ENCODE measurements around the gene IGFBP3.
A peak's percentile ranks its signal among the peaks of the same experiment; 100 is the strongest.

The IGFBP3 gene

DNA sequence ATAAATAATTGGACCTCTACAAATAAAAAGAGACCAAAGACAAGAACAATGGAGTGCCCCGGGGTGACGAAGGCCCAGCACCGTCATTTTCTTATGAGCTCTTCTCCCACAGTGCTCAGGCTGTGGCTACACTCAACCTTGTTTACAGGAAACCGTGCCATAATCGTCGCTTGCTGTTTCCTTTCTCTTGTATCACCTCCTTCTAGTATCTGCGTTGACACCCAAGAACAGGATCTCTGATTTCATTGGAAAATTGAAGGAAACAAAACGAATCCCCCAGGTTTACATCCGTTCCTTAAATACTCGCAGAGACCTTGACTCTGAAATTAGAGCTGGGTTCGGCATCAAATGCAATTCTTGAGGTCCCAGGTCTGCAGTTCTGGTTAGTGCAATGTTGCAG, 1.7 kb upstream of the IGFBP3 start:
- no peak for DNase-seq
- ATAC-seq, result no peak

DNA sequence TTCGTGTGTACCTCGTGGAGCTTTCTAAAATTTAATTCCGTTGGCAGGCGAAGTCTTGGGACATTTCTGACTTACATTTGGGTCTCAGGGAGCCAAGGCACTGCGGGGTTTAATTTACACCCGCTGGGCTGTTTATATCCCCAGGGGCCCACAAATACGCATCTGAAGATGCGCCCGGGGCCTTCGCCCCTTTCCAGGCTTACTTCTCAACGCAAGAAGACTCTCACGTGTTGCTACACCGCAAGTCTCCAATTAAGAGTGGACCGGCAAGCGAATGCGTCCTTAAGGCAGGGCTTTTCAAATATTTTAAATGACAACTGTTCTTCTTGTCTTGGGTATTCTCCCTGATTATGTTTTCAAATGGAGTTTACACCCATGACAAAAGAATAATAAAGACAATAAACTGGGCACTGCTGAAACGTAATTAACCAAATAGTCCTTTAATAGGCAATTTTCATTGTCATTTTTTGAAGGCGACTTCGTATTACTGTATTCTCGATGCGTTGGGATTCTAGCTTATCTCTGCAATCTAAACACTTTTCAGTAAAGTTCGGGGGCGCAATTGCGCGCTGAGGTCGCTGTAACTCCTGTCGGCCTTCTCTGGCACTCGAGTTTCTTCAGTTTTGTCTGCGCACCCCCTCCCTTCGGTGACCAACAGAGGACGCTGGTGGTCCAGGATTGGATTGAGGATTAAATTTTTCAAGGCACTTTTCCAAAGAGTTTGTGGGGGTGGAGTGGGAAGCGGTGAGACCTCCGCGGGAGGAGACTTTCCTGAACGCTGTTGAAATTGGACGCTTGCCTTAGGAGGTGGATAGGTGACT, 837 bp upstream of the IGFBP3 start:
- DNase-seq, result peak; percentile 21
- ATAC-seq, result no peak

DNA sequence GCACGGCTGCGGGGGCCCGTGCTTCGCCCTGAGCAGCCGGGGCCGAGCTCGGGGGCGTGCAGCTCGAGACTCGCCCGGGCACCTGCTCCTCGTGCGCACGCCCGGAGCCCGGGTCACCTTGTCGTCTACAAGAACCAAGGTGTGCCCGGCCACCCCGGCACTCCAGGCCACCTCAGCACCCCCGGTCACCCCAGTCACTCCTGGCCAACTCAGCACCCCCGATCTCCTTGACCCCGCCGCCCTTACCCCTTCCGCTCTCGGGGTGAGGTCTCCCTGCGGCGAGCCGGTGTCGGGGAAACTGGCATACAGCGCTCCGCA, 268 bp upstream of the IGFBP3 start:
- ATAC-seq, result no peak
- no peak for DNase-seq

DNA sequence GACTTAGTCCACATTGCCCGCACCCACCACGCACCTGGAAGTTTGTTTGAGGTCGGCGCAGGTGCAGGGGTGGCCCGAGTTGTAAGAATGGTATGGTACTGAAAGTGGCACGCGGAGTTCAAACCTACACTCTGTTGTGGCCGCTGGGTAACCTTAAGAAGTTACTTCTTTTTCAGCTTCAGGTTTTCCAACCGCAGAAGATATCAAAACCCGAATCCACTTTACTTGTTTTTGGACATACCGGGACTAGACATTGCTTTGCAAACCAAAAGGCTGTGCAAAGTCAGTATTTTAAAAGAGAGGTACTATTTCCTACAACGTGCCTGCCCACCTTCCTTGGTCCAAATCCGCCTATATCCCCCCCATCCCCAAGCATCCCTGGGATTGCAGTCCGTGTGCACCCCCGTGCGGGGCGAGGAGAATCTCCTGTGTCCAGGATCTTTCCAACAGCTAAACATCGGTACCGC, 1.0 kb downstream of the IGFBP3 start:
- DNase-seq, result no peak
- no peak for ATAC-seq

DNA sequence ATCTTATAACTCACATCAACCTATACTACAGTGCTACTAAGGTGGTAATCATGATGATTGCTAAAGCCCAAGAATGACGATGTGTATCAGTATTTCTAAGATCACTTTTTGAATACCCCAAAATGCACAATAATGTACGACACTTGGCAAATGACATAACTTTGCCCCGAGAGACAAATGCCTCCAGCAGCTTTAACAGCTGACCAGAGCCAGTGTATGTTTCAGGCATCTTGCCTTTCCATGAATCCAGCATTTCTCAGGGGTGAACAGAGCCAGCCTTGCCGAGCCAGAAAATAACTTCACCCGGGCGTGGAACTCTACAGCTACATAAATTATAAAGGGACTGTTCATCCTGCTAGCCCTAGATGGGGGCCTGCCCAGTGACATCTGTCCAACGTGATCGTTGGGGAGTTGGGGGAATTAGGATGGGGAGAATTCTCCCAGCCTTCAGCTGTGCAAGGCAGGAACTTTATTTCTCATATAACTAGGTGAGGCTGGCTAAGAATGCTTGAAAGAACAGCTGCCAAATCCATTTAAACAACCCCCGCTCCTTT, 1.8 kb downstream of the IGFBP3 start:
- ATAC-seq, result no peak
- DNase-seq, result no peak

DNA sequence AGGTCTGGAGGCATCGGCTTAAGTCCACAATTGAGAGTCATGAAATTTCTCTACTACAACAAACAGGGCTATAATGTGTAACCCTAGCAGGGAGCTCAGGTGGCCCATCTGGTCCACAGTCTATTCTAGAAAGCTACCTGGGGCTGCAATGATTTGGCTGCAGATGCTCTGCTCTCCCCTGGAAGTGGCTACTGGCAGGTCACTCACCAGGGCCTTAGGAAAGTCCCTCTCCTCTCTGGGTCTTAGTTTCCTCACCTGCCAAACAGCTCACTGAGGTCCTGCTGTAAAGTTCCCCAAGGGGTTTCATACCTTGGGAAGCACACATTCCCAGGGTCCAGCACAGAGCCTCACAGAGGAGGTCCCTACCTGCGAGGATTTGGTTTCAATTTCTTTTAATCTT, 2.5 kb downstream of the IGFBP3 start:
- DNase-seq (no peak), ATAC-seq (no peak)

DNA sequence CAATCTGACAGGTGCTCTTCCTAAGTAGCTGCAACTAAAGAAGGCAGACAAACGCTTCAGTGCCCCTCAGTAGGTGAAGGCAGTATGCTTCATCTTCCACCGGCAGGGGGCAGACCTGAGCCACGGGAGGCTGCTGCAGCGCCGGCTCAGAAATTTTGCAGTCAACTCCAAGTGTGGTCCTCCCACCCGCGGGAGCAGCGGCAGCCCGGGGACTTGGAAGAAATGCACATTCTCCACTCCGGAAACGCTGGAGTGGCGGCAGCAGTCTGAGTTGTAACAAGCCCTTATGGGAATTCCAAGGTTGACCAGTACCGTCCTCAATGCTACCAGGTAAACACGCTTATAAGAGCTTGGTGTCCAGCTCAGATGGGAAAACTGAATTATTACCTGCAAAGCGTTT, 3.4 kb downstream of the IGFBP3 start:
- DNase-seq (peak; percentile 86), ATAC-seq (peak; percentile 33)

DNA sequence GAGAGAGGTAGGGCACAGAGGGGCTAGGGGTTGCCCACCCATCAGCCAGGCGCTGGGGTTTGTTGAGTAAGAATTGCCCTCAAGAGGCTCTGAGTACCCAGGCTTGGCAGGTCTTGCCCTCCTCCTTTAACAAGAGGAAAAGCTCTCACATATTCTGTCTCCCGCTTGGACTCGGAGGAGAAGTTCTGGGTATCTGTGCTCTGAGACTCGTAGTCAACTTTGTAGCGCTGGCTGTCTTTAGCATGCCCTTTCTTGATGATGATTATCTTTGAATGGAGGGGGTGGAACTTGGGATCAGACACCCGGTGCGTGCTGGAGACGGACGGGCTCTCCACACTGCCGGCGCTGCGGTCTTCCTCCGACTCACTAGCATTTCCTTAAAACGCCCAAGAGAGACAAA, 4.0 kb downstream of the IGFBP3 start:
- no peak for DNase-seq
- ATAC-seq, result no peak

DNA sequence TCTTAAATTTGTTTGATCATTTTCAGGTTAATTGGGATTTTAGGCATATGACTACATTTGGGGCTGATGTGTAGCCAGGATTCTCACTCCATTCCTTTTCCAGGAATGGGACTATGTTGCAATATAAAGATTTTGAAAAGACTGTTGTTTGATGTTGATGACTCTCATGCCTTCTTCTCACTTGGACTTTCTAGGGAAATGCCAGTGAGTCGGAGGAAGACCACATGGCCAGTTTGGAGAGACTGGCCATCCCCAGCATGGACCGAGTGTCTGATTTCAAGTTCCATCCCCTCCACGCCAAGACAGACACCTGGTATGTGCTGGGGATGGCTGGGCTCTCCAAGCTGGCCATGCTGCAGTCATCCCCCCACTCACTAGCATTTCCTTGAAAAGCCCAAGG, 5.5 kb downstream of the IGFBP3 start:
- no peak for DNase-seq
- no peak for ATAC-seq

DNA sequence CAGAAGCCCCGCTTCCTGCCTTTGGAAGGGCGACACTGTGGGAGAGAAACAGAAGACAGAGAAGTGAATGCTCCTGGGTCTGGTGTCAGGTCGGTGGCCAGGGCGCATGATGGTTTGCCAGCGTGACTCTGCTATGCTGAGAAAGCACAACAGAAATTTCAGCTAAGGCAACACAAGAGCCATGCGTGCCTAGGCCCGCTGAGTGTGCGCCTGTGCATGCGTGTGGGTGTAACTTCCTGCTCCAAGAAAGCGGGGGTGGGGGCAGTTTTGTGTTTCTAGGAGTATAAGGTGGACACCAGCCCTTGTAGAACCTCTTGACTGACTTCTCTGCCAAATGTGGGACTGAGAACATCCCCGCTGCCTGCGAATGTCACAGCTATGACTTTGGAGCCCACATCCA, 6.2 kb downstream of the IGFBP3 start:
- ATAC-seq (no peak), DNase-seq (no peak)

DNA sequence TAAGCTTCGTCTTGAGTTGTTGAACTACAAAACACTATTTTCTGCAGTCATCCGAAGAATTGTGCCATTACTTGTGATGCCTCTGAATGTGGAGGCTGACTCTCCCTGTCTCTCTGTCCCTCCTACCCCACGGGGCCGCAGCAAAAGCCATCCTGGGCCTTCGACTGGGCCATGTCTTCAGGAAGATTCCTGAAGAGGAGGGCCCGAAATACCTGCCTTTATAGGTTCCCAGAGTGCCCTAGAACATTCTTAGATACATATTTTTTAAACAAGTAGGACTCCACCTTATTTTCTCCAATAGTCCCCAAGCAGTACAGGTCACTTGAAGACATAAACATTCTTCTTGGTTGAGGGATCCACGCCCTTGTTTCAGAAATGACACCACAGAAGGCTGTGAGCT, 8.1 kb downstream of the IGFBP3 start:
- ATAC-seq (no peak), DNase-seq (no peak)

DNA sequence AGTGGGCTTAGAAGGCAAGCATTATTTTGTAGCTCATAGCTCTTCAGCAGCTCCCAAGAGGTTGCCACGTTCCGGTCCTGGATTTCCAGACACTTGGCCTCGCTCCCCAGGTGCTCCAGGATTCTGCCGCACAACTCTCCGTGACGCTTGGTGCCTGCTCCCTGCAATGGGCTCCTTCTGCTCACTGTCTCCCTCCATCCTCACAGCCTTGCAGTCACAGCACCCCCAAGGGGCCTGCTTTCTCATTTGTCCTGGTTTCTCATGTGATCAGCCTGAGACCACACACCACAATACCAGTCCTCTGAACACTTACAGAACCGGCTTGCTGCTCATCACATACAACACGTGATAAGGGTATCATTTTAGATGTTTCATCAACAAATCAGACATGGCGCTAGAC, 9.8 kb downstream of the IGFBP3 start:
- DNase-seq (no peak), ATAC-seq (no peak)

DNA sequence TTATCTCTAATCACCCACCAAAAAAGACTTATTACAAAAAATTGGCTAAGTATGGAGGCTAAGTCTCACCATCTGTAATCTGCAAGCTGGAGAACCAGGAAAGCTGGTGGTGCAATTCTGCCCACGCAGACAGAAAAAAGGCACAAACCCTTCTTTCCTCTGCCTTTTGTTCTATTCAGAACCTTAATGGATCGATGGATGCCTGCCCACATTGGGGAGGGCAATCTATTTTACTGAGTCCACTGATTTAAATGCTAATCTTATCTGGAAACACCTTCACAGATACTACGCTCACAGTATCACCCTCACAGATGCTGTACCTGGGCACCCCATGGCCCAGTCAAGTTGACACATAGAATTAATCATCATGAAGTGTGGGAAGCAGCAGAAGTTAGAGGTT, 10.2 kb downstream of the IGFBP3 start:
- DNase-seq, result no peak
- no peak for ATAC-seq

DNA sequence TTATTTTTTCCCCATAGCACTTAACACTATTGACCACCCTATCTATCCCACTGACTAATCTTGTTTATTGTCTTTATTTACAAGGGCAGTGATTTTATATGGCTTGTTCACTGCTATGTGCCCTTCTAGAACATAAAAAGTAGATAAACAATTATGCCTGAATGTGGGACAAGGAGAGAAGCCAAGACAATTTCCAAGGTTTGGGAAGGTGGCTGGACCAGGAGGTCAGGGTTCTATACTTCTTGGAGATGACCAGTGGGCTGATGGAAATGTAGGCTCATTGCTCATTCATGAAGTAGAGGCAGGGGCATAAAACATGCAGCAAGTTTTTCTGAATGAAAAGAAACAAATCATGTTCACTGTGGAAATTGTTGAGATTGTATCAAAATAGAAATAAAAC, 11.5 kb downstream of the IGFBP3 start:
- DNase-seq (no peak), ATAC-seq (no peak)

DNA sequence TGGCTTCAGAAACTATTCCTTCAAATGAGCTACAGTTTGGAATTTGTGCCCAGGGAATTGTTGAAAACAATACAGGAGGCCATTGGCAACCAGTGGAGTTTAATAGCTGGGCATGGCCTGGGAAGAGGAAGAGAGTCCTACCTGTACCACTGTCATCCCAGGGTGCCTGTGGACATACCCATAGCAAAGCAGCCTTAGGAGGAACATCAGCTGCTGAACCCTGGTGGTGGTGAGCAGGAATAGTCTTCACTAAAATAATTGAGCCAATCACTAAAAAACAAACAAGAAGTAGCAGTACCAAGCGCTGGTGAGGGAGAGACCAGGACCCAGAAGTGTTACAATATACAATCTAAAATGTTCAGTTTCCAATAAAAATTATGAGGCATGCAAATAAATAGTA, 18.3 kb downstream of the IGFBP3 start:
- no peak for ATAC-seq
- DNase-seq, result no peak

DNA sequence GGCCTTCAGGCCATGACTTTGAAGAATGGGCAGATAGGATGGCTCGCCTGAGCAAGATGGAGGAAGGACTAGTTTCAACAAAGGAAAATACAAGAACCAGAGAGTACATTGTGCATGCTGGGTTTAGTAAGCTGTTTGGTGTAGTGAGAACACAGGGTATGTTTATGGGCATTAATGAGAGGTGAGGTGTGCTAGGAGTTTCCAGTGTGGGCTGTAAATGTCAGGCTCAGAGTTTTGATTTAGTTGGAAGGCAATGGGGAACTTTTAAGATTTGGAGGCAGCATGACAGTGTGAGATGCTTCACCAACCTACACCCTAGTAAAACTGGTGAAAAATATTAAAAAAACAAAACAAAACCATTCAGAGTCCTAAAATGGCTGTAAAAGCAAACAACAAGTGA, 19.5 kb downstream of the IGFBP3 start:
- no peak for DNase-seq
- ATAC-seq, result no peak

DNA sequence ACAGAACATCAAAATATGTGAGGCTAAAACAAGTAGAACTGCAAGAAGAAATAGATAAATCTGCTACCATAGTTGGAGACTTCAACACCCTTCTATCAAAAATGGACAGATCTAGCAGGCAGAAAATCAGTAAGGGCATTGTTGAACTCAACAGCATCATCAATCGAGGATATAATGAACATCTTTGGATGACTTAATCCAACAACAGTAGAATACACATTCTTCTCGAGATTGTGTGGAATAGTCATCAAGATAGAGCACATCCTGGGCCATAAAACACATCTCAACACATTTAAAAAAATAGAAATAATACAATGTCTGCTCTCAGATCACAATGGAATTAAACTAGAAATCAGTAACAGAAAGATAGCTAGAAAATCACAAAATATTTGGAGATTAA, 22.9 kb downstream of the IGFBP3 start:
- no peak for ATAC-seq
- no peak for DNase-seq

DNA sequence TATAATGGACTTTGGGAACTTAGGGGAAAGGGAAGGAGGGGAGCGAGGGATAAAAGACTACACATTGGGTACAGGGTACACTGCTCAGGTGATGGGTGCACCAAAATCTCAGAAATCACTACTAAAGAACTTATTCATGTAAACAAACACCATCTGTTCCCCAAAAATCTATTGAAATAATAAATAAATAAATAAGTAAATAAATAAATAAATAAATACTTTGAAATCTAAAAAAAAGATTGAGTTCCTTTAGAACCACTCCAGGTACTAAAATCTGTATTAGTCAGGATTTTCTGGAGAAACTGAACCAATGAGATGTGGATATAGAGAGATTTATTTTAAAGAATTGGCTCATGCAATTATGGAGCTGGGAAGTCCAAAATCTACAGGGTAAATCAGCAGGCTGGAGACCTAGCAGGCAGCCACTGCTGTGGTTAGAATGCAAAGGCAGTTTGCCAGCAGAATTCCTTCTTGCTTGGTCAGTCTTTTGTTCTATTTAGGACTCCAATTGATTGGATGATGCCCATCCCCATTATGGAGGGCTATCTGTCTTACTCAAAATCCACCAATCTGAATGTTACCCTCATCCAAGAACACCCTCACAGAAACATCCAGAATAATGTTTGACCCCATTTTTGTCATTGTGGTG, 23.9 kb downstream of the IGFBP3 start:
- no peak for ATAC-seq
- DNase-seq, result no peak

DNA sequence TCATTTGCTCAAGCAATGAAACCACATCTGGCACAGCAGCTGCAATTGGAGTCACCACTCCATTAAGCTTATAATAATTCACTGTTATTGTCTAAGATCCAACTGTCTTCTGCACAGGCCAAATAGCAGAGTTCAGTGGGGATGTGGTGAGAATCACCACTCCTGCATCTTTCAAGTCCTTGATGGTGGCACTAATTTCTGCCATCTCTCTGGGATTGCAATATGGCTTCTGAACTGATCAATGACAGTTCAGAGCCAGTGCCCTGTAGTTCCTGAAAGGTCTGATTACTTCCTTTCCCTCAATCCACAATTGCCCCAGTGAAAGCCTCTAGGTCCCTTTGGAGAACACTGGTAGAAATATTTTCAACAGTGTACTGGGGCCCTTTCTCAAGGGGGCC, 26.4 kb downstream of the IGFBP3 start:
- no peak for ATAC-seq
- no peak for DNase-seq

DNA sequence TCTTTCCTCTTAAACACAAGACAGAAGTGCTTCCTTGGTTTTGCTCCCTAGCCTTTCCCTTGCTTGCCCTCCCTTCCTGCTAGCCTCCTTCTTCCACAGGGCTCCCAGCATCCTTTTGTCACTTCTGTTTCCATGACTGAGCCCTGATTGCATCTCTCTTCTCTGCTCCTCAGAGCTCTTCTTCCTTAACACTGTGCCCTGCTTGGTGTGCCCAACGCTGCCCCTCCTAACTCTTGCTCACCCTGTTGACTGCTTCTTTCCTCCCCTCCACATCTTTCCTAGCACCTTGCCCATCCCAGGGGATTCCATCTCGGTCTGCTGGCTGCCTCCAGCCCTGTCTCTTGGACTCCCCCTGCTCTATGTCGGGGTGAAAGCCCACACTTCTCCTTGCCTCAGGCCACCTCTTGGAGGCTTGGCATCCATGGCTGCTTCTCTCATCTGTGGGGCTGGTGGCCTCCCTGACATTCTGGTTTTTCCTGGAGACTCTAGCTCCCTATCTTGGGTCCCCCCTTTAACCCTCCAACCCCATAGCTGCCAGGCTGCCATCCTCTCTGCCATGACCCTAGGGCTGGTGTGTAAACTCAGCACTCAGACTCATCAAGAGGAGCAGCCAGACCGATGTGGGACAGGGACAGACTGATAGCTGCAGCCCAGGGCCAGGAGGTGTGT, 26.9 kb downstream of the IGFBP3 start:
- no peak for ATAC-seq
- no peak for DNase-seq

DNA sequence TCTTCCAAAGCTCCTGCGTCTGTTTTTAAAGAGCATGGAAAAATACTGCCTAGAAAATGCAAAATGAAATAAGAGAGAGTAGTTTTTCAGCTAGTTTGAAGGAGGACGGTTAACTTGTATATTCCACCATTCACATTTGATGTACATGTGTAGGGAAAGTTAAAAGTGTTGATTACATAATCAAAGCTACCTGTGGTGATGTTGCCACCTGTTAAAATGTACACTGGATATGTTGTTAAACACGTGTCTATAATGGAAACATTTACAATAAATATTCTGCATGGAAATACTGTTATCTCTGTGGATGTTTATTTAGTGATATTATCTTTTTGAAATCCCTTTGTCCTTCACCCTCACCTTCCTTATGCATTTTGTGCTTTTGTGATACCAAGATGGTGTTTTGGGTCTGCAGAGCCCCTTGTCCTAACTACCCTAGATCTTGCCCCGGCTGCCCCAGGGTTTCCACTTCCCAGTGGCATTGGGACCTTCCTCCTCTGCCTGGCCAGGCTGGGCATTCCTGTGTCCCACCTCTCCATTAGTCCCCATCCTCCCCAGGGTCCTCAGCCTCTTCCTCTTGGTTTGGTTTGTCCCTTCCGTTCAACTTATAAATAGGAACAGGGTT, 27.6 kb downstream of the IGFBP3 start:
- ATAC-seq, result no peak
- no peak for DNase-seq

DNA sequence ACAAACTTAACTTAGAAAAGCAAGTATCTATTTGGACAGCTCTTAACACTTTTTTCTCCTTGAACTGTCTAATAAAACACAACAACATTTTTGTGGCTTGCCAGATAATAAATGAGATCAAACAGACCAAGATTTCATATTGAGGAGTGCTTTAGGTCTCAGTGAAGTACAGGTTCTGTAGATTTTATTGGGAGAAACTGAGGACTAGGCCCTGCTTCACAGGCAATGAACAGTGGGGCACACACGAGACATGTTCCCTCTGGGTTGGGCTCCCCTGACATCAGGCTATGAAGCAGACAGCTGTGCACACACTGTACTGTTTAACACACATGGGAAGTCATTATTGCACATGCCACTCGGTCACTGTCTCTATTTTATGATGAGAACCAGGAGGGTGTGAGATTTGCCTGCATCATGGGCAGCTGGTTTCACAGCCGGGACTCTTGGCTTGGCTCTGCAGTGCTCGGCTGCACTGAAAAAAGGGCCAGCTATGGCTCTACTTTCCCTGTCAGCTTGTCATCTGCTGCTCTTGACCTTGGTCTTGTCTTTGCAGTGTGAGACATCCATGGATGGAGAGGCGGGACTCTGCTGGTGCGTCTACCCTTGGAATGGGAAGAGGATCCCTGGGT, 28.6 kb downstream of the IGFBP3 start:
- DNase-seq, result no peak
- ATAC-seq, result no peak

All from stimulated activated naive CD8-positive, alpha-beta T cell treated with anti-CD3 and anti-CD28 coated beads, Interleukin-15, Interleukin-2, amounts not matched to agents 100 U/mL and 50 U/mL, for 24 hours (primary cell).